GM12891 (cell line): ENCODE data around the gene MEGF6.

Experiments used
- DNase-seq: peaks from one replicate; pipeline ENCODE4 v3.0.0; 2011; ENCODE audit warnings: low spot score; ENCODE audit not compliant: insufficient read length
- FAIRE-seq: peaks from 2 replicates; lab custom pipeline; 2011; peaks lifted over from hg19 to GRCh38; lab: Jason Lieb, UNC
- PAX5 ChIP-seq: IDR thresholded peaks from 2 replicates; pipeline ENCODE4 v1.6.1; 2011; ENCODE audit warnings: low read length, moderate library complexity, mild to moderate bottlenecking; ENCODE audit not compliant: insufficient read depth, severe bottlenecking
- POLR2A ChIP-seq: IDR thresholded peaks from 2 replicates; pipeline ENCODE4 v1.6.1; 2011; ENCODE audit warnings: low read depth, low read length, control low read depth
- POLR2AphosphoS5 ChIP-seq: IDR thresholded peaks from 2 replicates; pipeline ENCODE4 v1.6.1; 2011; ENCODE audit warnings: low read depth, low read length, control low read depth
- POU2F2 ChIP-seq: IDR thresholded peaks from 2 replicates; pipeline ENCODE4 v1.6.1; 2011; ENCODE audit warnings: low read depth, mild to moderate bottlenecking, control low read depth, low read length, moderate library complexity
- SPI1 ChIP-seq: IDR thresholded peaks from 2 replicates; pipeline ENCODE4 v1.6.1; 2011; ENCODE audit warnings: low read depth, low read length, control low read depth
- TAF1 ChIP-seq: IDR thresholded peaks from 2 replicates; pipeline ENCODE4 v1.6.1; 2011; ENCODE audit warnings: low read depth, low read length, control low read depth

MEGF6 gene

GRCh38 chr1:3529099-3529729, 82.1 kb downstream of the MEGF6 start:
- no peak for FAIRE-seq
- no peak for DNase-seq
- TF ChIP-seq TAF1 (no peak), POLR2AphosphoS5 (no peak), POU2F2 (no peak), SPI1 (no peak), PAX5 (no peak), POLR2A (no peak)

DNA sequence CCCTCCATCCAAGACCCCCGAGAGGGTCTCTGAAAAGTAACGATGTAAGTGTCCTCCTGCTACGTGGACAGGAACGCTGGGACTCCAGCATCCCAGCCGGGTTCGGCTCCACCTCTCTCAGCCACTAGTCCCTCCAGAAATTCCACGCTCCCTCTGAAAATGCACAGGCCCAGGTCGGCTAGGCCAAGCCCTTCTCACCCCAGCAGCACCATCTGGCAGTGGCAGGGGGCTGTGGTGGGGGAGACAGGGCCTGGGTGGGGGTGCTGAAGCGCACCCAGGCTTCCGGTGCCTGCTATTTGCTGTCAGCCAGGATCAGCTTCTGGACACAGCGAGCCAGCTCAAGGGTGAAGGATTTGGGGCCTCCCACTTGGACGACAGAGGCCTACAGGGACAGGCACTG, 83.5 kb downstream of the MEGF6 start:
- DNase-seq (no peak), FAIRE-seq (no peak)
- TF ChIP-seq POLR2AphosphoS5 (no peak), SPI1 (no peak), PAX5 (no peak), TAF1 (no peak), POU2F2 (no peak), POLR2A (no peak)

- no peak for FAIRE-seq
- no peak for DNase-seq
- TF ChIP-seq POLR2A (no peak), TAF1 (no peak), POLR2AphosphoS5 (no peak), POU2F2 (no peak), PAX5 (no peak), SPI1 (no peak)
Measured at GRCh38 chr1:3525551-3526482, 85.5 kb downstream of the MEGF6 start.

- TF ChIP-seq POLR2A (no peak), TAF1 (no peak), PAX5 (no peak), POLR2AphosphoS5 (no peak), SPI1 (no peak), POU2F2 (no peak)
- DNase-seq (no peak), FAIRE-seq (no peak)
Measured at GRCh38 chr1:3524556-3525203, 86.6 kb downstream of the MEGF6 start.

- FAIRE-seq (no peak), DNase-seq (no peak)
- TF ChIP-seq SPI1 (no peak), POLR2A (no peak), PAX5 (no peak), POLR2AphosphoS5 (no peak), POU2F2 (no peak), TAF1 (no peak)
Measured at GRCh38 chr1:3523980-3524379, 87.3 kb downstream of the MEGF6 start.

DNA sequence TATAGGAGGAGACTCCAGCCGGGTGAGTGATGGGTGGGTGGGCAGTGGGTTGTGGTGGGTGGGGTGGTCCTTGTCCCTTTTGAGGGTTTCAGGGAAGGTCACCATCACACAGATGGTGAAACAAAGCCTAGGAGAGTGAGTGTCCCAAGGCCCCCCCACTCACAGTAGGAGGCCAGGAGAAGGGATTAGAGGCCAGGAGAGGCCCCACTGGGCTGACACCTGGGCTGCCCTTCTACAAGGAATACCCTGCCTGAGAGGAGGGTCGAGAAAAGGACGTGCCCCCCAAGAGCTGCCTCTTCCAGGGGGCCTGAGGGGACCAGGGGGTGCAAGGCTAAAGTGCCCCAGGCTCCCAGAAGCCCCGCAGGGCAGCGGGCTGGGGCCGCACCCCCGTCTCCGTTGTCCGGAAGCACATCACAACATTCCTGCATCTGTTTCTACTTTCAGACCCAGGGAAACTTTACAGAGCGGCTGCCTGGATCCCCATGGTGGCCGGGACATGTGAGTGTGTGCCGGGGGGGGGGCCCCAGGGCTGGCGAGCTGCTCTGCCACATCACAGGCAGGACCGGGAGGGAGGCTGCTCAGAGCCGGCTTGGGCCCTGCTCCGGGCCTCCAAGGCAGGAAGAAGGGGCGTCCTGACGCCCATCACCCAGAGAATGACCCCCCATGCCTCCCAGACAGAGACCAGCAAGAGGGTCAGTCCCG, 88.6 kb downstream of the MEGF6 start:
- TF ChIP-seq POU2F2 (no peak), PAX5 (no peak), POLR2AphosphoS5 (no peak), POLR2A (no peak), TAF1 (no peak), SPI1 (no peak)
- FAIRE-seq (no peak), DNase-seq (no peak)

GRCh38 chr1:3522112-3522511, 89.2 kb downstream of the MEGF6 start:
- no peak for DNase-seq
- FAIRE-seq, result no peak
- TF ChIP-seq POLR2A (no peak), TAF1 (no peak), PAX5 (no peak), POU2F2 (no peak), POLR2AphosphoS5 (no peak), SPI1 (no peak)

DNA sequence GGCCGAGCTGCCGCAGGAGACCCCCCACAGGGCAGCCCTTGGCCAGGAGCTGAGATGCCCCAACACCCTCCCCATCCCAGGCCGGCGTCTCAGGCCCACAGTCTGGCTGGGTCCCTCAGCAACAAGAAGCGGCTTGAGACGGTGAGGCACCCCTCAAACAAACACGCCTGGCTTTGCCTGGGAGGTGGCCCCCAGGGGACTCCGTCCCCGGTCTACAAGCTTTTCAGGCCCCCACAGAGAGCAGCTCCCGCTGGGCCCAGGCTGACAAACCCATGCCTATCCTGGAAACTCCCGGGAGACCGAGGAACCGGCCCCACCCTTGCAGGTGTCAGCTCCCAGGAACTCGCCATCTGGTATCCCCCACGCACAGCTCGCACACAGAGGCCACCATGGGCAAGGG, 89.9 kb downstream of the MEGF6 start:
- FAIRE-seq (no peak), DNase-seq (no peak)
- TF ChIP-seq TAF1 (no peak), POLR2AphosphoS5 (no peak), POU2F2 (no peak), PAX5 (no peak), POLR2A (no peak), SPI1 (no peak)
